Stimulated activated CD8-positive, alpha-beta memory T cell treated with anti-CD3 and anti-CD28 coated beads, Interleukin-12 subunit alpha, Interleukin-12 subunit beta, amount 100 ng/mL, for 1 hour (primary cell): Measurements from ENCODE around the gene ILKAP.
A peak's percentile ranks its signal among the peaks of the same experiment; 100 is the strongest.

Experiments
- DNase-seq: peaks from one replicate; pipeline ENCODE4 v3.0.0-alpha.2; 2020; ENCODE audit warnings: low read depth

Gene ILKAP

GRCh38 chr2:238237431-238238135 is 34.1 kb upstream of the ILKAP start:
- no peak for DNase-seq

GRCh38 chr2:238236571-238236970 is 33.1 kb upstream of the ILKAP start:
- DNase-seq: no peak

- no peak for DNase-seq
Observed at GRCh38 chr2:238235856-238236255, 32.4 kb upstream of the ILKAP start.

GRCh38 chr2:238235331-238235732 is 31.8 kb upstream of the ILKAP start:
- no peak for DNase-seq

GRCh38 chr2:238233625-238234024 is 30.1 kb upstream of the ILKAP start:
- DNase-seq: no peak

GRCh38 chr2:238231809-238232208 is 28.3 kb upstream of the ILKAP start:
- DNase-seq: no peak

GRCh38 chr2:238231251-238231793 is 27.8 kb upstream of the ILKAP start:
- DNase-seq: peak; percentile 59

- no peak for DNase-seq
Observed at GRCh38 chr2:238230699-238231098, 27.2 kb upstream of the ILKAP start.

- no peak for DNase-seq
Observed at GRCh38 chr2:238228700-238229099, 25.2 kb upstream of the ILKAP start.

- DNase-seq: no peak
Observed at GRCh38 chr2:238227587-238228032, 24.1 kb upstream of the ILKAP start.

GRCh38 chr2:238226698-238227586 is 23.4 kb upstream of the ILKAP start:
- no peak for DNase-seq

GRCh38 chr2:238225911-238226697 is 22.6 kb upstream of the ILKAP start:
- no peak for DNase-seq

- no peak for DNase-seq
Observed at GRCh38 chr2:238225121-238225520, 21.6 kb upstream of the ILKAP start.

GRCh38 chr2:238224356-238225035 is 21.0 kb upstream of the ILKAP start:
- no peak for DNase-seq

- DNase-seq: no peak
Observed at GRCh38 chr2:238220892-238221521, 17.5 kb upstream of the ILKAP start.

GRCh38 chr2:238220274-238220891 is 16.9 kb upstream of the ILKAP start:
- no peak for DNase-seq

GRCh38 chr2:238216651-238217184 is 13.2 kb upstream of the ILKAP start:
- DNase-seq: no peak

GRCh38 chr2:238207006-238207405 is 3.5 kb upstream of the ILKAP start:
- DNase-seq: no peak

- DNase-seq: no peak
Observed at GRCh38 chr2:238203973-238204683, 633 bp upstream of the ILKAP start.
